GM12874 (cell line): ENCODE measurements around the gene HOXB2.

Experiments used
- TF ChIP-seq, protein P1 (sequence below): IDR thresholded peaks from 2 replicates; pipeline ENCODE4 v1.5.1; 2011; ENCODE audit warnings: low read depth, mild to moderate bottlenecking, control low read depth, low read length, moderate library complexity; ENCODE audit not compliant: insufficient read depth

Gene HOXB2

DNA sequence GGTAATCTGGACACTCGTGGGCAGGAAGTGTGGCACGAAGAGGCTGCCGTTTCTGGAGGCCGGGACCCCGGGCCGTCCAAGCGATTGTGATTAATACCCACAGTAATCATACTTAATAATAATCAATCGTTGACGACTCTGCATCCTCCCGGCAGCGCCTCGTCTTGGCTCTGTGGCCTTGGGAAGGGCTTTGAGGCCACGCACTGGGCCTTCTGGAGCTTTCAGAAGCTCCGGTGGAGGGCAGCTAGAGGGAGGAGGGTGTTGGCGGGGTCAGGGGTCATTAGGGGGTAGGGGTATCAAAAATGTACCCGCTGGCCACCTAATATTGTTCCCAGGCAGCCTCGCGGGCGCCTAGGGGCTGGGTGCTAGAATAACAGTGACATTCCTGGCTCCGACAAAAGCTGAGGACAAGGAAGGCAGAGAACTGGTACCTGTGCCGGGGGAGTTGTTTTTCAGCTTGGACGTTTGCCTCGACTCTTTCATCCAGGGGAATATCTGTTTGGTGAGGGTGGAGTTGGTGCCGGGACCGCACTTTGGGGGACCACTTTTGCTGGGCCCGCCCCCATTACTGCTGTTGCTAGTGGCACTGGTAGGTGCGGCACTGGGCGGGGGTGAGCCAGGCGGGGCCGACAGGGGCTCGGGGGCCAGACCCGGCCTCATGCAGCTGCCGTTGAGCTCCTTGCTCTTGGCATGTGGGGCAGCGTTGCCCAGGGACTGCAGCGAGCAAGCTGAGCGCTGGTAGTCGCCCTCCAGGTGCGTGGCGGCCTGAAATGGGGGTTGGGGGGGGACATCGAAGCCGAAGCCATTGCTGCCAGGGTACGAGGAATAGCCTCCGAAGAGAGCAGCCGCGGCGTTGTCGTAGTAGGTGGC, 6.9 kb upstream of the HOXB2 start:
- TF ChIP-seq, protein P1, sequence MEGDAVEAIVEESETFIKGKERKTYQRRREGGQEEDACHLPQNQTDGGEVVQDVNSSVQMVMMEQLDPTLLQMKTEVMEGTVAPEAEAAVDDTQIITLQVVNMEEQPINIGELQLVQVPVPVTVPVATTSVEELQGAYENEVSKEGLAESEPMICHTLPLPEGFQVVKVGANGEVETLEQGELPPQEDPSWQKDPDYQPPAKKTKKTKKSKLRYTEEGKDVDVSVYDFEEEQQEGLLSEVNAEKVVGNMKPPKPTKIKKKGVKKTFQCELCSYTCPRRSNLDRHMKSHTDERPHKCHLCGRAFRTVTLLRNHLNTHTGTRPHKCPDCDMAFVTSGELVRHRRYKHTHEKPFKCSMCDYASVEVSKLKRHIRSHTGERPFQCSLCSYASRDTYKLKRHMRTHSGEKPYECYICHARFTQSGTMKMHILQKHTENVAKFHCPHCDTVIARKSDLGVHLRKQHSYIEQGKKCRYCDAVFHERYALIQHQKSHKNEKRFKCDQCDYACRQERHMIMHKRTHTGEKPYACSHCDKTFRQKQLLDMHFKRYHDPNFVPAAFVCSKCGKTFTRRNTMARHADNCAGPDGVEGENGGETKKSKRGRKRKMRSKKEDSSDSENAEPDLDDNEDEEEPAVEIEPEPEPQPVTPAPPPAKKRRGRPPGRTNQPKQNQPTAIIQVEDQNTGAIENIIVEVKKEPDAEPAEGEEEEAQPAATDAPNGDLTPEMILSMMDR, result no peak

DNA sequence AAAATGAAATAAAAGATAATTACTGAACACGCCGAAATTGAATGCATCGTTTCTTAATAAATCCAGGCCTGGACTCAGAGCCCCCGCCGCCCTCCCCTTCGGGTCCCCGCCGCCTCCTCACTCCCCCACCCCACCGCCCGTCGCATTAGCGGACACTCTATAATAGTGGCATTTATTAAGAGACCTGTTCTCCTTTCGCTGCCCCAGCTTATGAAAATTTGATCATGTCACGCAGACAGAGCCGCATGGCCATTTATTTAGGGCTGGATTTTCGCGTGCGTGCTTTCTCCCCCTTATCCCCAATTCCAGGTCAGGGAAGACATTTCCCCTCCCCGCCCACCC, 6.3 kb upstream of the HOXB2 start:
- TF ChIP-seq, protein P1, result no peak

GRCh38 chr17:48550502-48551213, 5.7 kb upstream of the HOXB2 start:
- TF ChIP-seq, protein P1, result no peak

GRCh38 chr17:48549914-48550501, 5.1 kb upstream of the HOXB2 start:
- TF ChIP-seq, protein P1, result no peak

DNA sequence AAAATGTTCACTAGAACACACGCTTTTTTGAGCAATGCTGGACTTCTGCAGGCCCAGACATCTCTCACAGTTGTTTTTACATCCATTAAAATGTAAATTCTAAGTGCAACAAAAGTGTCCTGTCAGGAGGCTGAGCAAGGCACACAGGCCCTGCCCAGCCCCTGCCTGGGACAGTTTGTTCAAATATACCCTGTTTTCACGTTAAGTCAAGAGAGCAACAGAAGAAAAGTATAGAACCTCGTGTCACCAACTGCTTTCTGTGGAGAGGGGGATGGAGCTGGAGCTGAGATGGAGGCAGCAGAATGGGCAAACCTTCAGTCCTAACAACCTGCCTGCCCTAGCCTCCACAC, 4.3 kb upstream of the HOXB2 start:
- TF ChIP-seq, protein P1, result no peak

- TF ChIP-seq, protein P1, result no peak
These were observed 3.8 kb upstream of the HOXB2 start for GRCh38 chr17:48548523-48549280.
